GM12891 (cell line): ENCODE results near the gene BHLHE40.

Experiments used
- DNase-seq: peaks from one replicate; pipeline ENCODE4 v3.0.0; 2011; ENCODE audit warnings: low spot score; ENCODE audit not compliant: insufficient read length
- FAIRE-seq: peaks from 2 replicates; lab custom pipeline; 2011; peaks lifted over from hg19 to GRCh38; lab: Jason Lieb, UNC
- PAX5 ChIP-seq: IDR thresholded peaks from 2 replicates; pipeline ENCODE4 v1.6.1; 2011; ENCODE audit warnings: low read length, moderate library complexity, mild to moderate bottlenecking; ENCODE audit not compliant: insufficient read depth, severe bottlenecking
- POLR2A ChIP-seq: IDR thresholded peaks from 2 replicates; pipeline ENCODE4 v1.6.1; 2011; ENCODE audit warnings: low read depth, low read length, control low read depth
- POLR2AphosphoS5 ChIP-seq: IDR thresholded peaks from 2 replicates; pipeline ENCODE4 v1.6.1; 2011; ENCODE audit warnings: low read depth, low read length, control low read depth
- POU2F2 ChIP-seq: IDR thresholded peaks from 2 replicates; pipeline ENCODE4 v1.6.1; 2011; ENCODE audit warnings: low read depth, mild to moderate bottlenecking, control low read depth, low read length, moderate library complexity
- SPI1 ChIP-seq: IDR thresholded peaks from 2 replicates; pipeline ENCODE4 v1.6.1; 2011; ENCODE audit warnings: low read depth, low read length, control low read depth
- TAF1 ChIP-seq: IDR thresholded peaks from 2 replicates; pipeline ENCODE4 v1.6.1; 2011; ENCODE audit warnings: low read depth, low read length, control low read depth

Gene BHLHE40

DNA sequence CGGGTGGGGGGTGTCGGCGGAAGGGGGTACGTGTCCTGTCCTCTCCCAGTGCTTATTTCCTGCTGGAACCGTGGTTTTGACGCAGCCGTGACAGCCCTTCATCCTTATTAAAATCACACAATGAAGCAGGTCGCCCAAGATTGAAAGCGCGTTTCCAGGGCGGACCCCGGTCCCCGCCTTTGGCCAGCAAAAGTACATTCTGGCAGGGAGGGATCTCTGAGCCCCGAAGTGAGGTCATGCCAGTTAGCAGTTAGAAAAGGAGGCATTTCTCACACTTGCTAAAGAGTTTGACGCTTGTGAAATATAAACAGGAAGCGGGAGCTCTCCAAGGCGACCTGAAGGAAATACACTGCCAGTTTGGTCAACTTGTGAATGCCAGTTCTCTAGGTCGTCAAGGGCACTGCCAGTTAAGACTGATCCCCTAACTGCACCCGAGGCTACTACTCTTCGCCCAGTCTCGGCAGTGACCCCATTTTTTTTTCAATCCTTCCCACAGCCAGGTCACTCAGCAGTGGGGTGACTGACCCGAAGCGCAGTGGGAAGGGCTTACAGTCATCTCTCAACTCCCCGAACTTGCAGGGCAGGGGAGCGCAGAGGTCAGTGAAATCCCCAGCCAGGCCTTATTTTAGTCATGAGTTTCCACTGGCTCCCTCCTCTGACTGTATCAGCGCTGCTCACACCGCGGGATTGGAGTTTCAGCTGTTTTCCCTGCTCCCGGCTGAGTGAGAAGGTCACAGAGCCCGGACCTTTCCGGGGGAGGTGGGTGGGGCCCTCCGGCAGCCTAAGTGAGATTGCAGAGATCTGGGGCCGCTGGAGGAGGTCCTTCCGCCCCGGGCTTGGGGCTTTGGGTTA lies 2.0 kb upstream of the BHLHE40 start:
- peak; percentile 67; the same call in 1 of the 2 replicates for TF ChIP-seq POLR2AphosphoS5
- peak; percentile 86 for TF ChIP-seq PAX5
- peak; percentile 80 for TF ChIP-seq POLR2A
- TF ChIP-seq TAF1: no peak
- TF ChIP-seq POU2F2: peak; percentile 75; the same call in 1 of the 2 replicates
- peak; percentile 75 for TF ChIP-seq SPI1
- DNase-seq: no peak
- peak; percentile 79 for FAIRE-seq

DNA sequence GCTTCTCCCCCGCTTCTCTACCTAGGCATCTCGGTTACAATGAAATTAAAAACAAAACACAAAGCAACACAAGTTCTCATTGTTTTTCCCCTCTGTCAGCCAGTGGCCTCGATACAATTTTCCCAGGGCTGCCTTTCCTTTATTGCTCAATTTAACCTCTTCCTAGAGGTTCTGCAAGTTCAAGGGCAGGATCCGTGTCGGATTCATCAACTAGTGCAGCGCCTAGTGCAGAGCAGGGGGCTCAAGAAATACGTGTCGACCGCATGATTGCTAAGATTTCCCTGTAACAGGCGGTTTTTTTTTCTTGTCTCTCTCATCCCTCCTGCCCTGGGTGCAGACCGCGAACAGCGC lies 1.4 kb upstream of the BHLHE40 start:
- no peak for DNase-seq
- no peak for FAIRE-seq

DNA sequence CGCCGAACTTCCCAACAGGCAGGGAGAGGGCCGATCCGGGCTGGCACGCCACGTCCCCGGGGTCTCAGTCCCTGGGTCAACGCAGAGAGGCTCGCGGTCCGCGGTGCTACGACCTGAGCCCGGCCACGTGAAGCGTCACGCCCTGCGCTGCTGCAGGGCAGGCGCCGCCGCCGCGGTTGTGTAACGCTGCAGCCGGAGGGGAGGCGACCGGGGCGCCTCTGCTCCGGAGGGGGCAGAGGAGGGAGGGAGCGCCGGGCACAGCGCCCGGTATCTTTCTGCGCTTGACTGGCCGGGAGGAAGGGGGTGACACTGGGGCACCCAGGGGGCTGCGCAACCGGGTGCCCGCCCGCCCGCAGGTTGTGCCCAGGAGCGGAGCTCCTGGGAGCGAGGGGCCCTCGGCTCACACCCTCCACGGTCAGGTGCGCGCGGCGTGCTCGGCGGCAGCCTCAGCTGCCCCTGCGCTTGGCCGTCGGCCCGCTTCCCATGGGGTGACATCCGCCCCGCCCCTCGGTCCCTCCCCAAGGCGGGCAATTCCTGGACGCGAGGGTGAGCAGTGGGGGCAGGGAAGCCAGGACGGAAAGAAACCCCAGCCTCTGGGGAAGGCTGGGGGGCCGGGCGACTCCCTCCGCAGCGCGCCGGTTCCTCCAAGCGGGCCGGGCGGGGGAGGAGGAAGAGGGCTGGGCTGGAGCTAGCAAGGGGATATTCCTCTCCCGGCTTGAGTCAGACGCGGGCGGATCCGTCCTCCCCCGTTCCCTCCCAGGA lies 852 bp upstream of the BHLHE40 start:
- TF ChIP-seq SPI1 (peak; percentile 40; the same call in 1 of the 2 replicates), PAX5 (peak; percentile 68), POLR2A (peak; percentile 61), POU2F2 (peak; percentile 19), TAF1 (peak; percentile 36; the same call in 1 of the 2 replicates), POLR2AphosphoS5 (peak; percentile 81)
- peak; percentile 56 for DNase-seq
- peak; percentile 56 for FAIRE-seq

More for the DNA sequence above, 1.4 kb upstream of the BHLHE40 start:
- TF ChIP-seq SPI1 (no peak), POU2F2 (no peak), TAF1 (peak; percentile 64), POLR2AphosphoS5 (no peak; the same call in 1 of the 2 replicates), PAX5 (no peak), POLR2A (peak; percentile 60; the same call in 1 of the 2 replicates)

DNA sequence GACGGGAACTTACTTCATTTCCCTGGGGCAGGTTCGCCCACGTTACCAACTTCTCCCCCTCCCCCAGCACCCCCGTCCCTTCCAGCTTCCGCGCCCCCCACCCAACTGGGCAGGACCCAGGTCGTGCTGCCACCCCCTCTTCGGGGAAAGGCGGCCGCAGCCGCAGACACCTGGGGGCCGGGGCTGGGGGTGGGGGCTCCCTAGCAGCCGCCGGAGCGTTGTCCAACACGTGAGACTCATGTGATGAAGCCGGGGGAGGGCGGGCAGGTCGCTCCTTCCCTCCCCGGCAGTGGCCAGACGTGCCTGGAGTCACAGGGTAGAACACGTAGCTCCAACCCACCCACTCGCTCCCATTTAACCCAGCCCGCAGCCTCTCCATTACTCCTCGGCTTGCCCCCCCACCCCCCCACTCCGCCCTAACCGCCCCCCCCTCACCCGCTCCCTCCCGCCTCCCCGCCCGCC lies 240 bp upstream of the BHLHE40 start:
- DNase-seq: peak; percentile 69
- TF ChIP-seq POLR2A (no peak), SPI1 (no peak), POLR2AphosphoS5 (no peak; the same call in 1 of the 2 replicates), POU2F2 (no peak), PAX5 (no peak), TAF1 (no peak)
- FAIRE-seq: peak; percentile 83

DNA sequence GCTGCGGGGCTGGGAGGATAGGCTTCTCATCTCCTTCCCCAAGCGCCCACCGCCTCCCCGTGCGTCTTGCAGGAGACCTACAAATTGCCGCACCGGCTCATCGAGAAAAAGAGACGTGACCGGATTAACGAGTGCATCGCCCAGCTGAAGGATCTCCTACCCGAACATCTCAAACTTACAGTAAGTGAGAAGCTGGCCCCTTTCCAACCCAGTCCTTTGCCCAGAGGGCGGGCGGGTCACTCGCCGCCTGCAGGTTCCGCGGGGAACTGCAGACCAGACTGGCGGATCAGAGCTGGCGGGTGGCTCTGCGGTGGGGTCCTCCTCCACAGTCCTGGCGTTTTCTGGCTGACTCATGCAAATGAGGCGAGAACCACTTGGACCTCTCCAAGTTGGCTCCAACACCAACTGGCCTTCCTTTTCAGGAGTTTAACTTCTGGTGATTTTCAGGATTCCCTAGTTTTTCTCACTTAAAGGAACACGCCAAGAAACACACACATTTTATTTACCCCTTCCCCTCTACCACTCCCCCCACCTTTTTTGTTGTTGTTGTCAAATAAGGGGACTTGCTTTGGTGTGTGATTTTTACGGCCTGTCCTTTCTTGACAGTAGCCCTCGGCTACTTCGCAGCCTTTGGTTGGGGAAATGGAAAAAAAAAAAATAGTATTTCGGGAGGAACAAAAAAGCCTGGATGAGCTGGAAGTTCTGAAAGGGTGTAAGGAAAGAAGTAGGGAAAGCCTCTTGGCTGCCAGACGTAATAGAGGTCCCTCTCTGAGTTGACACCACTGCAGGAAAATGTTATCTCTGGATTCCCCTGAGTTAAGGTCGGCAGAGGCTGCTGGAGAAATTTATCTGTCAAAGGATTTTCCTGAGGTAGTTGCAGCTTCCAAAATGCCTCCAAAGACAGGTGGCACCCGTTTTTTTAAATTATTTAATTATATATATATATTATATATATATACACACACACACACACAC lies 1.3 kb downstream of the BHLHE40 start:
- DNase-seq (peak; percentile 52), FAIRE-seq (peak; percentile 67)
- no peak for TF ChIP-seq SPI1
- peak; percentile 44; the same call in 1 of the 2 replicates for TF ChIP-seq TAF1
- TF ChIP-seq POLR2AphosphoS5: peak; percentile 59; the same call in 1 of the 2 replicates
- TF ChIP-seq POU2F2: peak; percentile 86
- no peak for TF ChIP-seq PAX5
- TF ChIP-seq POLR2A: peak; percentile 18; the same call in 1 of the 2 replicates

DNA sequence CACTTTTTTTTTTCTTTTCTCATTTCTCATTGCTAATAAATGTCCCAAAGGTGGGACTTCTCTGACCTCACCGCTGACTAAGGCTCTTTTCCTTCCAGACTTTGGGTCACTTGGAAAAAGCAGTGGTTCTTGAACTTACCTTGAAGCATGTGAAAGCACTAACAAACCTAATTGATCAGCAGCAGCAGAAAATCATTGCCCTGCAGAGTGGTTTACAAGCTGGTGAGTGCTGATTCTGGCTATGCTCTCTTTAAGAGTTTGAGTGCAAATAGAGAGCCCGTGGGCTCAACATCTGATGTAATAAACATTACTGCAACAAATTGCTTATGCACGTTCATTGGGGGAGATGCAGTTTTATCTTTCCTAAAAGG lies 2.0 kb downstream of the BHLHE40 start:
- FAIRE-seq (no peak), DNase-seq (no peak)
- TF ChIP-seq TAF1 (no peak), PAX5 (no peak), POLR2AphosphoS5 (no peak), SPI1 (no peak), POLR2A (no peak; the same call in none of the 2 replicates), POU2F2 (no peak)

DNA sequence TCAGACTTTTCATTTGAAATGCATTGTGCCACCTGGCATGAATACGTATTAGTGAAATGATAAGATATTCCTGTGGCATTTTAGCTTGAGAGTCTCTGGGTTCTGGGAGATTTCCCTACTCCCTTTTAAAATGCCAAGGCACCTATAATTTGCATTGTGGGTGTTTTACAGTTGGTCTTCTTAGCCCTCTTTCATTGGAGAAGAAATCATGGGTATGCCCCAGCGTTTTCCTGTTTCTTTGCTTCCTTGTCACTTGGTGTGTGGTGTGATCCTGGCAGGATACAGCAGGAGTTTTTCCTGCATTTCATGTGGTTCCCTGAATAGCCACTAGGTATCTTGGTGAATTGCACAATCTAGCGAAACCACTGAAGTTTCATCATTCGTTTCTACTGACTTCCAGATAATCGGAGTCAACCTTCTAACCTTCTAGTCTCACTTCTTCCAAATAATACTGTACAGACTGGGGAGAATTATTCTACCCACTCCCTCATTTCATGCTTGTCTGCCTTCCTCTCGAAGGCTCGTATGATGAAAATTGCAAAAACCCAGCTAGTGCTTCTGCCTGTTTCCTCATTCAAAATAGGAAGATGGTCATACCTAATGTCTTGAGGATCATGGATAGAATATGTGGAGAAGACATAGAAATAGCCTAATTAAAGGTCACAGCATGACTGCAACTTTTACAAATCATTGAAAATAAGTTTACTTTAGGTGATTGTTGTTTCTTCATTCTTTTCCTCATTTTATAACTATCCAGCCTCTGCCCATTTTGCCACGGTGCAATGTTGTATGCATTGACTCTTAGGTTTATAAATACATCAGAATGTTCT lies 2.6 kb downstream of the BHLHE40 start:
- FAIRE-seq (peak; percentile 31), DNase-seq (no peak)
- TF ChIP-seq POLR2A (peak; percentile 44), SPI1 (no peak), TAF1 (peak; percentile 36; the same call in 1 of the 2 replicates), POU2F2 (no peak), POLR2AphosphoS5 (peak; percentile 74), PAX5 (no peak)
